ENCODE data around the gene ZC3H6.

ZC3H6 gene

DNA sequence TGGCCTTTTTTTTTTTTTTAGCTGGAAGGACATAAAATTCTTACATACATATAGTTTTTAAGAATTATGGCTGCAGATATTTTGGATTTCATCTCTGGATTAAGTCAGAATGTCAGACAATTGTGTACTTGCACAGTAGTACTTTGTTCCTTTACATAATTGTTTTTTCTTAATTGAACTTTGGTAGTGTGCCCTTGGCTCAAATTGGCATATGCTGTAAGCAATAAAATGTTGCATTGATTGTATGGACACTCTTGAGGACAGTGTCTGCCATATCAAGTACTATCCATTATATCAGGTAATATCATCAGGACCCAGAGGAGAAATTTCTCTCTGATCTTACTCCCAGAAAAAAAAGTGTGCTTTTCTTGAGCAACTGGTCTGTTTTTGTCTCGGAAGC is 15.3 kb downstream of the ZC3H6 start:
- Histone ChIP-seq H3F3A (ENCODE audit: insufficient read depth) (no peaks in the 10 kb centered on the region), H4K20me1 (ENCODE audit: low read depth, low read length) (no peaks in the 10 kb centered on the region), H3K36me3 (ENCODE audit: low read length) (no peaks in the 10 kb centered on the region), H3K79me2 (ENCODE audit: insufficient read depth, low read length) (no peaks in the 10 kb centered on the region), H3K4me3 (ENCODE audit: insufficient read depth, low read length, poor library complexity, severe bottlenecking) (no peak overlapping the region), H2AFZ (ENCODE audit: low read depth, low read length, severe bottlenecking) (no peak overlapping the region), H3K27me3 (ENCODE audit: low read length) (no peaks in the 10 kb centered on the region), H3K9me3 (ENCODE audit: insufficient read depth, low read length) (no peaks in the 10 kb centered on the region), H3K9ac (ENCODE audit: low read length) (no peak overlapping the region), H3K27ac (ENCODE audit: low read depth, low read length) (no peak overlapping the region), H3K9me2 (replicated peaks; ENCODE audit: insufficient read depth, low read length) (no peaks in the 10 kb centered on the region), H3K4me2 (ENCODE audit: low read depth, low read length, poor library complexity, severe bottlenecking) (no peak overlapping the region)
- TF ChIP-seq, protein P1, sequence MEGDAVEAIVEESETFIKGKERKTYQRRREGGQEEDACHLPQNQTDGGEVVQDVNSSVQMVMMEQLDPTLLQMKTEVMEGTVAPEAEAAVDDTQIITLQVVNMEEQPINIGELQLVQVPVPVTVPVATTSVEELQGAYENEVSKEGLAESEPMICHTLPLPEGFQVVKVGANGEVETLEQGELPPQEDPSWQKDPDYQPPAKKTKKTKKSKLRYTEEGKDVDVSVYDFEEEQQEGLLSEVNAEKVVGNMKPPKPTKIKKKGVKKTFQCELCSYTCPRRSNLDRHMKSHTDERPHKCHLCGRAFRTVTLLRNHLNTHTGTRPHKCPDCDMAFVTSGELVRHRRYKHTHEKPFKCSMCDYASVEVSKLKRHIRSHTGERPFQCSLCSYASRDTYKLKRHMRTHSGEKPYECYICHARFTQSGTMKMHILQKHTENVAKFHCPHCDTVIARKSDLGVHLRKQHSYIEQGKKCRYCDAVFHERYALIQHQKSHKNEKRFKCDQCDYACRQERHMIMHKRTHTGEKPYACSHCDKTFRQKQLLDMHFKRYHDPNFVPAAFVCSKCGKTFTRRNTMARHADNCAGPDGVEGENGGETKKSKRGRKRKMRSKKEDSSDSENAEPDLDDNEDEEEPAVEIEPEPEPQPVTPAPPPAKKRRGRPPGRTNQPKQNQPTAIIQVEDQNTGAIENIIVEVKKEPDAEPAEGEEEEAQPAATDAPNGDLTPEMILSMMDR (IDR thresholded peaks at IDR 0.05; ENCODE audit: insufficient read depth, low read length, poor library complexity, severe bottlenecking) = no peak
- no peak for TF ChIP-seq EZH2phosphoT487 (conservative IDR thresholded peaks at IDR 0.05; ENCODE audit: low read length)

GRCh38 chr2:112293636-112294401 is 18.4 kb downstream of the ZC3H6 start:
- TF ChIP-seq, protein P1 (IDR thresholded peaks at IDR 0.05; ENCODE audit: insufficient read depth, low read length, poor library complexity, severe bottlenecking) = no peak
- TF ChIP-seq EZH2phosphoT487 (conservative IDR thresholded peaks at IDR 0.05; ENCODE audit: low read length) = no peak
- no peaks in the 10 kb centered on the region for H3K79me2 ChIP-seq (ENCODE audit: insufficient read depth, low read length)

GRCh38 chr2:112295407-112296078 is 20.1 kb downstream of the ZC3H6 start:
- H3K4me3 ChIP-seq (ENCODE audit: insufficient read depth, low read length, poor library complexity, severe bottlenecking) = no peak overlapping the region
- no peaks in the 10 kb centered on the region for H4K20me1 ChIP-seq (ENCODE audit: low read depth, low read length)
- H3K27me3 ChIP-seq (ENCODE audit: low read length) = no peaks in the 10 kb centered on the region
- H3K27ac ChIP-seq (ENCODE audit: low read depth, low read length) = no peak overlapping the region
- no peak overlapping the region for H2AFZ ChIP-seq (ENCODE audit: low read depth, low read length, severe bottlenecking)
- TF ChIP-seq, protein P1 (IDR thresholded peaks at IDR 0.05; ENCODE audit: insufficient read depth, low read length, poor library complexity, severe bottlenecking) = no peak
- TF ChIP-seq EZH2phosphoT487 (conservative IDR thresholded peaks at IDR 0.05; ENCODE audit: low read length) = no peak
- no peaks in the 10 kb centered on the region for H3K36me3 ChIP-seq (ENCODE audit: low read length)
- H3K9me2 ChIP-seq (replicated peaks; ENCODE audit: insufficient read depth, low read length) = no peaks in the 10 kb centered on the region
- H3K9me3 ChIP-seq (ENCODE audit: insufficient read depth, low read length) = no peaks in the 10 kb centered on the region
- no peak overlapping the region for H3K4me2 ChIP-seq (ENCODE audit: low read depth, low read length, poor library complexity, severe bottlenecking)
- no peaks in the 10 kb centered on the region for H3F3A ChIP-seq (ENCODE audit: insufficient read depth)
- no peaks in the 10 kb centered on the region for H3K79me2 ChIP-seq (ENCODE audit: insufficient read depth, low read length)
- H3K9ac ChIP-seq (ENCODE audit: low read length) = no peak overlapping the region

More at GRCh38 chr2:112293636-112294401, 18.4 kb downstream of the ZC3H6 start:
- Histone ChIP-seq H3K36me3 (ENCODE audit: low read length) (no peaks in the 10 kb centered on the region), H3K27me3 (ENCODE audit: low read length) (no peaks in the 10 kb centered on the region), H3K4me3 (ENCODE audit: insufficient read depth, low read length, poor library complexity, severe bottlenecking) (no peak overlapping the region), H3K9me2 (replicated peaks; ENCODE audit: insufficient read depth, low read length) (no peaks in the 10 kb centered on the region), H3K27ac (ENCODE audit: low read depth, low read length) (no peak overlapping the region), H3K9me3 (ENCODE audit: insufficient read depth, low read length) (no peaks in the 10 kb centered on the region), H4K20me1 (ENCODE audit: low read depth, low read length) (no peaks in the 10 kb centered on the region), H3K4me2 (ENCODE audit: low read depth, low read length, poor library complexity, severe bottlenecking) (no peak overlapping the region), H2AFZ (ENCODE audit: low read depth, low read length, severe bottlenecking) (no peak overlapping the region), H3F3A (ENCODE audit: insufficient read depth) (no peaks in the 10 kb centered on the region), H3K9ac (ENCODE audit: low read length) (no peak overlapping the region)
